ENCODE measurements around the gene ZP3.
"Not testable (repeated sequence)": the region's sequence is repeated elsewhere in the genome, so short reads cannot be mapped to it uniquely, and the experiment has no call there.

ZP3 gene

DNA sequence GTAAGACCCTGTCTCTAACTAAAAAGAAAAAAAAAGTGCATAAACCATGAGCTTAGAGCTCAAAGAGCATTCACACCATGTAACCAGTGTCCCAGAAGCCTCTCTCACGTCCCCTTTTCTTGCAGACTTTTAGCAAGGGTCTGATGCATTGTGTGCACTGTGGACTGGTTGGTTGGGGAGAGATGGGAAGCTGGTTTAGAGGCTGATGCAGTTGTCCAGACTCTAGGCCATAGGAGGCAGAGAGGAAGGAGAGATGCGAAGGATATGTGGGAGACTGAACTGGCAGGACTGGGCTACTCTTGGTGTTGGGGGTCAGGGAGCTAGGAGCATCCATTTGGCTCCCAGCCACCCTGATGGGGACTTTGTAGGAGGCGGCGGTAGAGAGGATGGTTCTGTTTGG, 17.0 kb upstream of the ZP3 start:
- no peak for DNase-seq

DNA sequence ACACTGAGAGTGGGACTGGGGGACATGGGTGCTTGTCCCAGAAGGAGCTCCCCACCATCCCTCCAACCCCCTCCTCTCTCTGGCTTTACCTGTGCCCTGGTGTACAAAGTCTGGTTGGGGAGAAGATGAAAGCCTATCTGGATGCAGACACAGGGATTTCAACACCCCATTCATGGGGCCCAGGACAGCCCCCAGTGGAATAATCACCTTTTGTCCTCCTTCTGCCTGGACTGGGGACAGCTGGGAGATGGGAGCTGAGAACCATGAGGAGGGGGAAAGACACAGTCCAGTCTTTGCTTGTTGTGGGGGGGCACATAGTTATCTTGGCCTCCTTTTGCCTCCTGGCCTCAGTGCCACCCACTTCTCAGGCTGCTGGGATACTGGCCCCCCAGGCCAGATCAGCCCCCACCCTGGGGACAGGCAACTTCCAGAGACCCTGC, 16.6 kb upstream of the ZP3 start:
- no peak for DNase-seq

DNA sequence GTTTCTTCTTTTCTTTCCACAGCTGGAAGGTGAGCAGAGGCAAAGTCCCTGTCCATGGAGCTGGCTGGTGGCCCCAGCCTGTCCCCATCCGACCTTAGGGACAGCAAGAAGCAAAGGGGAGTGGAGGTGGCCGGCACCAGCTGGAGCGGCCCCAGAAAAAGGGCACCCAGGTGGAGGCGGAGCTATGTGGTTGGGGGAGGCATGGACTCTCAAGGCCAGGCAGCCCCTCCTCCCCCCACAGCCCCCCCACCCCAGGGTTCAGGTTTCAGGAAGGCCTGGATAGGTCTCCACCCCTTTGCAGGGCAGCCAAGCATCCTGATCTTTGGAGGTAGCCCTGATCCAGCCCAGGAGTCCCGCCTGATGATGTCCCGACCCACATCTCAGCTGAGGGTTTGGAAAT, 15.2 kb upstream of the ZP3 start, which contains the start of gene SSC4D:
Gene SSC4D (minus strand): TSS at position 161 of the 400 bp plus-strand sequence. CDS start 5,258 bp downstream, outside the sequence.
- no peak for DNase-seq

DNA sequence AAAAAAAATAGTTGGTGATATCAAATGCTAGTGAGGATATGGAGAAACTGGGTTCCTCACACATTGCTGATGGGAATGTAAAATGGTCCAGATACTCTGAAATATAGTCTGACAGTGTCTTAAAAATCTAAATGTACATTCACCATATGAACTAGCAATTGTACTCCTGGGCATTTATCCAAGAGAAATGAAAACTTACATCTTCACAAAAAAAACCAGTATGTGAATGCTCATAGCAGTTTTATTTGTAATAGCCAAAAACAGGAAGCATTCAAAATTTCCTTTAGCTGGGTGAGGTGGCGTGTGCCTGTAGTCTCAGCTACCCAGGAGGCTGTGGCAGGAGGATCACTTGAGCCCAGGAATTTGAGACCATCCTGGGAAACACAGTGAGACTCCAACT, 13.1 kb upstream of the ZP3 start:
- no peak for DNase-seq

DNA sequence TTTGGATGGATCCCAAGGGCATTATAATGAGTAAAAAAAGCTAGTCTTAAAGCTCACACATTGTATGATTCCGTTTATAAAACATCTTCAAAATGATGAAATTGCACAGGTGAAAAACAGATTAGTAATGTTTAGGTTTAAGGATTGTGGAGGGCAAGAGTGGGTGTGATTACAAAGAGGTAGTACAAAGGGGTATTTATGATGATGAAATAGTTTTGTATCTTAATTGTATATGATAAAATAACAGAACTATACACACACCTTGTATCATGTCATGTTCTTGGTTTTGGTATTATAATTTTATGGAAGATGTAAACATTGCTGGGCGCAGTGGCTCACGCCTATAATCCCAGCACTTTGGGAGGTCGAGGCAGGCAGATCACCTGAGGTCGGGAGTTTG, 12.5 kb upstream of the ZP3 start:
- DNase-seq, result no peak

DNA sequence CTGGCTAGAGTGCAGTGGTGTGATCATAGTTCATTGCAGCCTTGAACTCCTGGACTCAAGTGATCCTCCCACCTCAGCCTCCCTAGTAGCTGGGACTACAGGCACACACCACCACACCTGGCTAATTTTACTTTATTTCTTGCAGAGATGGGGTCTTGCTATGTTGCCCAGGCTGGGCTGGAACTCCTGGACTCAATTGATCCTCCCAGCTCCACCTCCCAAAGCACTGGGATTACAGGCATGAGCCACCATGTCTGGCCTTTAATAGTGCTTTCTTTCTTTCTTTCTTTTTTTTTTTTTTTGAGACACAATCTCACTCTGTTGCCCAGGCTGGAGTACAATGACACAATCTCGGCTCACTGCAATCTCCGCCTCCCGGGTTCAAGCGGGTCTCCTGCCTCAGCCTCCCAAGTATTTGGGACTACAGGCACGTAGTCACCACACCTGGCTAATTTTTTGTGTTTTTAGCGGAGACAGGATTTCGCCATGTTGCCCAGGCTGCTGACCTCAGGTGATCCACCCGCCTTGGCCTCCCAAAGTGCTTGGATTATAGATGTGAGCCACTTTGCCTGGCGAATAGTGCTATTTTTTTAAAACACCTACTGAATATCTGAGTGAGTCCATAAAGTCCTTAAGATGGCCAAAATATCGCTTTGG, 7.0 kb upstream of the ZP3 start:
- not testable (repeated sequence) for DNase-seq

DNA sequence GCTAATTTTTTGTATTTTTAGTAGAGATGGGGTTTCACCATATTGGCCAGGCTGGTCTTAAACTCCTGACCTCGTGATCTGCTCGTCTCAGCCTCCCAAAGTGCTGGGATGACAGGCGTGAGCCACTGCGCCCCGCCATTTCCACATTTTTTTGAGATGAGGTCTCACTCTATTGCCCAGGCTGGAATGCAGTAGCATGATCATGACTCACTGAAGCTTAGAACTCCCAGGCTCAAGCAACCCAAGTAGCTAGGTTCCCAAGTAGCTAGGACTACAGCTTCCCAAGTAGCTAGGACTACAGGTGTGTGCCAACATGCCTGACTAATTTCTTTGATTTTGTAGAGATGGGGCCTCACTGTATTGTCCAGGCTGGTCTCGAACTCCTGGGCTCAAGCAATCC, 3.7 kb upstream of the ZP3 start:
- not testable (repeated sequence) for DNase-seq

DNA sequence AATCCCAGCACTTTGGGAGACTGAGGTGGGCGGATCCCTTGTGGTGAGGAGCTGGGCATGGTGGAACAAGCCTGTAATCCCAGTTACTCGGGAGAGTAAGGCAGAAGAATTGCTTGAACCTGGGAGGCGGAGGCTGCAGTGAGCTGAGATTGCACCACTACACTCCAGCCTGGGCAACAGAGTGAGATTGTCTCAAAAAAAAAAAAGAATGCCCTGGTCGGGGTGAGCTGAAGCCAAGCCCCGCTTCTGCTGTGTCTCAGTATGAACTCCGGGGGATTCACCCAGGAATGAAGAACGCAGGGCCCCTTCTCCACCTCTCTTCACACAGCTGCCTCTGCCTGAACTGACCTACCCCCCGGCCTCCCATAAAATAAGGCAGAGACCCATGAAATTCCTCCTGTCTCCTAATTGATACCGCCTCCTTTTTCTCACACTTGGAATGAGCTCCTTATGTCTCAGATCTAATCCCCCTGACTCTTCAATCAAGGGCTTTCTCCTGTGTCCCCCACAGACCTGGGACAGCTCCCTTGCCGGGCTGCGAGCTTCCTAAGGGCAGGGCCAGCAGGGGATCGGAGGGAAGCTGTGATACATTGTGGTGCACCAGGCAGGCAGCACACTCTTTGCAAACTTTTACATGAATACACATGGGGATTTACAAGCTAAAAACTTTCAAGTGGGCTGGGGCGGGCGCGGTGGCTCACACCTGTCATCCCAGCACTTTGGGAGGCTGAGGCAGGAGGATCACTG, 911 bp upstream of the ZP3 start:
- no peak for DNase-seq

DNA sequence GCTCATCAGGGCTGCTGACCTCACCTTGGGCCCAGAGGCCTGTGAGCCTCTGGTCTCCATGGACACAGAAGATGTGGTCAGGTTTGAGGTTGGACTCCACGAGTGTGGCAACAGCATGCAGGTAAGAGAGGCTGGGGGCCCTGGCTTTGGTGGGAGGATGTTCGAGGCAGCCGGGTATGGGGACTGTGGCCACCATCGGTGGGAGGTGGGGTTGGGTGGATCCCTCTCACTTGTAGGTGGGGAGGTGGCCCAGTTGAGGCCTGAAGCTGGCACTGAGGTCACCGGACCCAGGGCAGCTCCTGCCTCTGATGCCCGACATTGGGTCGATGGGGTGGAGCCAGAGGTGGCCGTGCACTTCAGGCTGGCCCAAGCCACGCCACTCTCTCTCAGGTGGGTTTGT, 406 bp downstream of the ZP3 start:
- no peak for DNase-seq

DNA sequence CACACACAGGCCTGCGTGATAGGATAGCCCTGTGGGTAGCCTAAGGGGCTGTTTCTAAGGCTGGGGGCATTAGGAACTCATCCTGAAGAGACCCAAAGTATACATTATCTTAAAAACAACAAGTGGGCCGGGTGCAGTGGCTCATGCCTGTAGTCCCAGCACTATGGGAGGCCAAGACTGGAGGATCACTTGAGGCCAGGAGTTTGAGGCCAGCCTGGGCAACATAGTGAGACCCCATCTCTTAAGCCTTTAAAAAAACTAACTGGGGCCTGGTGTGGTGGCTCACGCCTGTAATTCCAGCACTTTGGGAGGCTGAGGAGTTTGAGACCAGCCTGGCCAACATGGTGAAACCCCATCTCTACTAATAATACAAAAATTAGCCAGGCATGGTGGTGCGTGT, 808 bp downstream of the ZP3 start:
- DNase-seq, result not testable (repeated sequence)

DNA sequence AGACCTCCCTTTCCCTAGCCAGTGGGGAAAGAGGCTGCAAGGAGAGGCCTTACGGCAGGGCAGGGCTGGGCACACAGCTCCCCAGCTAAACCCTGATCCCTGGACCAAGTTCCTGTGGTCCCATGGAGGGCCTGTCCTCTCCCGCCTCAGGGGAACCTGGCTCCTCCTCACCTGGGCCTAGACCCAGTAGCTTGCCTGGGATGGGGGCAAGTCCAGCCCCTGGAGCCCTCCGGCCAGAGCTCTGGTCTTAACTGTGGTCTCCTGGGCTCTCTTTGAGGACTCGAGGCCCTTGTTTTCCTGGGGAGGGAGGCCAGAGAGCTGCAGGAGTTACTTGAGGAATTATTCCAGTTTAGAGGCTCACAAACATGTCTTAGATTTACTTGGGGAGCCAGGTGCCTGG, 1.5 kb downstream of the ZP3 start:
- DNase-seq, result no peak

DNA sequence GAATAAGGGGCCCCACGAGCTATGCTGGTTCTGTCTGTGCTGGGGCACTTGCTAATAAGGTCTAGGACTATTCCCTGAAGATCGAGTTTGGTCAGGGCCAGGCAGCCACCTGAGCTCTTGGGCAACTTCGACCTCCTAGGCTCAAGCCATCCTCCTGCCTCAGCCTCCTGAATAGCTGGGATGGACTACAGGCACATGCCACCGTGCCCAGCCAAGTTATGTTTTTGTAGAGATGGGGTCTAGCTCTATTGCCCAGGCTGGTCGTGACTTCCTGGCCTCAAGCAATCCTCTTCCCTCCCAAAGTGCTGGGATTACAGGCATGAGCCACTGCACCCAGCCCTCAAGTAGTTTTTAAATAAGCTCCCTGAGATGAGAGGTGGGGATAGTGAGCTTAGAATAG, 2.9 kb downstream of the ZP3 start:
- DNase-seq, result no peak

DNA sequence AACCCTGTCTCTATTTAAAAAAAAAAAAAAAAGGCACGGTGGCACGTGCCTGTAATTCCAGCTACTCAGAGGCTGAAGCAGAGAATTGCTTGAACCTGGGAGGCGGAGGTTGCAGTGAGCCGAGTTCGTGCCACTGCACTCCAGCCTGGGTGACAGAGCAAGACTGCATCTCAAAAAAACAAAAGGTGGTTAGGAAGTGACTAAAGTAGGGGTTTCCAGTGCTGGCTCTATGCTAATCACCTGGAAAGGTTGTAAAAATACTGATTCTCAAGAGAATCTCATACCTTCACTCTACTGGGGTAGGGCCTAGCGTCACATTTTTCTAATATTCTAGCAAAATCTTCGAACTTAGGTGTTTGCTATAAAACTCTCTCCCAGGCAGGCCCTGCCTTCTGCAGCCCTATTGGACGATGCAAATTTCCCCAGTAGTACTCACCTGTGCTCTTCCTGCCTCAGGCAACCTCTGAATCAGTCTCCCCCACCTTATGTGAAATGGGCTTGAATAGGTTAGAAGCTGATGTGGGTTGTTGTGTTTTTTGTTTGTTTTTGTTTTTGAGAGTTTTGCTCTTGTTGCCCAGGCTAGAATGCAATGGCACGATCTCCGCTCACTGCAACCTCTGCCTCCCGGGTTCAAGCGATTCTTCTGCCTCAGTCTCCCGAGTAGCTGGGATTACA, 3.5 kb downstream of the ZP3 start:
- DNase-seq, result no peak

DNA sequence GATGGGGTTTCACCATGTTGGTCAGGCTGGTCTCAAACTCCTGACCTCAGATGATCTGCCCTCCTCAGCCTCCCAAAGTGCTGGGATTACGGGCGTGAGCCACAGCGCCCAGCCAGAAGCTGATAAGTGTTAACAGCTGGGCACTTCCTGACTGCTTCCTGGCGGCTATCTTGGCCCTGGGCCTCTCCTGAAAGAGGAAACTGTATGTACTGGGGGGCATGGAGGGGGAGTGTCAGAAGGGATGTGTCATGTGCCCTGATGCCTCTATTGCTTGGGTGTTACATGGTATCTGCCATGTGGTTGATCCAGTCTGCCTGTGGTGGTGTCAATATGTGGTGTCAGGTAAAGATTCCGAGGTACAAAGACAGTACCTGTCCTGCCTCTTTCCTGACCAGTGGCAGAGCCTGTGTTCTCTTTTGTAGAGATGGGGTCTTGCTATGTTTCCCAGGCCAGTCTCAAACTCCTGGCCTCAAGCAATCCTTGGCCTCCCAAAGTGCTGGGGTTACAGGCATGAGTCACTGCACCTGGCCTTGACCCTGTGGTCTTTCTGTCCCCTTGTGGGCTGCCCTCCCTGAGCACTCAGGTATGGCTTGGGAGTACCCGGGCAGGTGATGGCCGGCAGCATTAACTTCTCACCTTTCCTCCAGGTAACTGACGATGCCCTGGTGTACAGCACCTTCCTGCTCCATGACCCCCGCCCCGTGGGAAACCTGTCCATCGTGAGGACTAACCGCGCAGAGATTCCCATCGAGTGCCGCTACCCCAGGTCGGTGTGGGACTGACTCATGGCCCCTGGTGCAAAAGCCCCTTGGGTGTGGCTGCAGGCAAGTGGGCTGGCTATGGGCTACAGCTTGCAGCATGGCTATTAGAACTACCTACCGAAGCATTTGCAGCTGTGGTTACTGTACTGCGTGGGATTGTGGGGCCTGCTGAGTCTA, 4.4 kb downstream of the ZP3 start:
- no peak for DNase-seq

DNA sequence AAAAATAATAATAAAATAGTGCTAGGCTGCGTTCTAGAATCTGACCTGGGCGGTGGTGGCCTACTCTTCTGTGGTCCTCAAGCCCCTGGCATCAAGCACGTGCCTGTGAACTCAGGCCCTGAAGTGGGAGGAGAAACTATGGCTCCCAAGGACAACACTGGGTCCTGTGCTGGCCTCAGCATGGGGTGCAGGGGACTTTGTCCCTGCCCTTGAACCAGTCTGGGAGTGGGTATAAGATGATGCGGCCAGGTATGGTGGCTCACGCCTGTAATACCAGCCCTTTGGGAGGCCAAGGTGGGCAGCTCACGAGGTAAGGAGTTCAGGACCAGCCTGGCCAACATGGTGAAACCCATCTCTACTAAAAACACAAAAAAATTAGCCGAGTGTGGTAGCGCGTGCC, 5.5 kb downstream of the ZP3 start:
- no peak for DNase-seq

DNA sequence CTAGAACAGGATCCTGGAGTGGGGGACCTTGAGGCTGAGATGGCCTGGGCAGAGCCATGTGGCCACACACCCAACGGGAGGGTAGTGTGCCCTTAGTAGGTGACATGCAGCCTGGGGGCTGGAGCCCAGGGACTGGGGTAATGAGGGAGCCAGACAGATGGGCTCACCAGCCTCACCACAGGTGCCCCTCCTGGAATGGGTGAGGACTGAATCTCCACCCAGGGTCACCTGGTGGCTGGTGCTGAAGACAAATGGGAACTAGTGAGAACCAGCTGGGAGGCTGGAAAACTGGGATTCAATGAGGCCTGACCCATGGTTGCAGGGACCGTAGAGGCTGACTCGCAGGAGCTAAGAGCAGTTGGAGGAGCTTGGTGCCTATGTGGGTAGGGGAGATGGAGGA, 6.1 kb downstream of the ZP3 start:
- no peak for DNase-seq

DNA sequence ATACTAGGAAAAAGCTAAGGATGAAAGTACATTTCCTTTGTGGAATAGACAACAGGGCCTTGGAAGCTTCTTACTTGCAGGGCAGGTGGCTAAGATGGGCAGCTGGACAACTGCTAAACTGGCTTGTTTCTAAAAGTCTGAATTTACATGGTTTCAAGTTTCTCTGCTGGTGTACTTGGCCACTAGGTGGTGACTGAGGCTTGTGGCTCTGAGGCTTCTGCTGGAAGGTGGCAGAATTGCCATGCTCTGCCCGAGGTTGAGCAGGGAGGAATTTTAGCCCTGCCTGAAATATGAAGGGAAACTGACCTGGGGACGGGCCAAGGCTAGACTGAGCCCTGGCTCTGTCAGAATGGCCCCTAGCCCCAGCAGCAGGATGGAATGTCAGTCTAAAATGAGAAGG, 13.1 kb downstream of the ZP3 start:
- DNase-seq, result peak; percentile 77

DNA sequence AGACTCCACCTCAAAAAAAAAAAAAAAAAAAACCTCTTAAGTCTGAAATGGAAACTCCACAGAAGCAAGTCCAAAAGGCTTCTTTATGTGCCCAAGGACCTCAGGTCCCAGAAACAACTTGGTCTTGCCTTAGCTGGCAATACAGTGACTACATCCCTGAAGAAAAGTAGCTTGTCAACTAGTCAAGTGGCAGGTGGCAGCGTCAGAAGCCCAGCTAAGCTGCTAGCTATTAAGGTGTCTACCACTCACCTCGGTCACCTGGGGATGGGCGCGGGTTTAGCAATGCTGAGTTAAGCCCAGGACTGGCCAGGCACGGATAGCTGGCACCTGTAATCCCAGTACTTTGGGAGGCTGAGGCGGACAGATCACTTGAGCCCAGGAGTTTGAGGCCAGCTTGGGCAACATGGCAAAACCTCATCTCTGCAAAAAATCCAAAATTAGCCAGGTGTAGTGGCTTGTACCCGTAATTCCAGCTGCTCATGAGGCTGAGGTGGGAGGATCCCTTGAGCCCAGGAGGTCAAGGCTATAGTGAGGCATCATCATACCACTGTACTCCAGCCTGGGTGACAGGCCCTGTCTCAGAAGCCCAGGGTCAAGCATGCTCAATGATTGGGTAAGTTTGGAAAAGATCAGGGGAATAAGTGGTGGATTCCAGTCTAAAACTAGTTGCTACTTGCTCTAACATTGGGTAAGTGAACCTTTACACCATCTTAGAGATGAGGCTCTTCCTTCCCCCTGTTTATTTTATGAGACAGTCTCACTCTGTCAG, 14.6 kb downstream of the ZP3 start:
- DNase-seq, result not testable (repeated sequence)

DNA sequence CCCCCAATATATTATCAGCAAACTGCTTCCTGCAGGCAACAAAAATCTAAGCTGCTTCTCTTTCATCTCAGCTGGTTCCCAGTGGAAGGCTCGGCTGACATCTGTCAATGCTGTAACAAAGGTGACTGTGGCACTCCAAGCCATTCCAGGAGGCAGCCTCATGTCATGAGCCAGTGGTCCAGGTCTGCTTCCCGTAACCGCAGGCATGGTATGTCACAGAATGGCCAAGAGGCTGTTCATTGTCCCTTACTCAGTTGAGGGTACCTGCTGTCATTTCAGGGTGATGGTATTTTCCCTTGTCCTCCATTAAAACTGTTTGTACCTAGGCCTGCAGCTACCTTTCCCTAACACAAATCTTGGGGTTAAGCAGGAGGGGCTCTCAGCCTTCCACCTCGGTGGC, 15.7 kb downstream of the ZP3 start:
- not testable (repeated sequence) for DNase-seq

DNA sequence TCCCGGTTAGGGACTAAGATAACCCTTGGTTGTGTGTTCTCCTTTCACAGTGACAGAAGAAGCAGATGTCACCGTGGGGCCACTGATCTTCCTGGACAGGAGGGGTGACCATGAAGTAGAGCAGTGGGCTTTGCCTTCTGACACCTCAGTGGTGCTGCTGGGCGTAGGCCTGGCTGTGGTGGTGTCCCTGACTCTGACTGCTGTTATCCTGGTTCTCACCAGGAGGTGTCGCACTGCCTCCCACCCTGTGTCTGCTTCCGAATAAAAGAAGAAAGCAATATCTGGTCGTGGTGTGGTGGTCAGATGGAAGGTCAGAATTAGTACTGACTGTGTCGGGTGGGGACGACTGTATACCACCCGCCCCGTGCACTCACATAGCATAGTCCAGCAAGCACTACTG, 17.0 kb downstream of the ZP3 start:
- DNase-seq, result not testable (repeated sequence)

DNA sequence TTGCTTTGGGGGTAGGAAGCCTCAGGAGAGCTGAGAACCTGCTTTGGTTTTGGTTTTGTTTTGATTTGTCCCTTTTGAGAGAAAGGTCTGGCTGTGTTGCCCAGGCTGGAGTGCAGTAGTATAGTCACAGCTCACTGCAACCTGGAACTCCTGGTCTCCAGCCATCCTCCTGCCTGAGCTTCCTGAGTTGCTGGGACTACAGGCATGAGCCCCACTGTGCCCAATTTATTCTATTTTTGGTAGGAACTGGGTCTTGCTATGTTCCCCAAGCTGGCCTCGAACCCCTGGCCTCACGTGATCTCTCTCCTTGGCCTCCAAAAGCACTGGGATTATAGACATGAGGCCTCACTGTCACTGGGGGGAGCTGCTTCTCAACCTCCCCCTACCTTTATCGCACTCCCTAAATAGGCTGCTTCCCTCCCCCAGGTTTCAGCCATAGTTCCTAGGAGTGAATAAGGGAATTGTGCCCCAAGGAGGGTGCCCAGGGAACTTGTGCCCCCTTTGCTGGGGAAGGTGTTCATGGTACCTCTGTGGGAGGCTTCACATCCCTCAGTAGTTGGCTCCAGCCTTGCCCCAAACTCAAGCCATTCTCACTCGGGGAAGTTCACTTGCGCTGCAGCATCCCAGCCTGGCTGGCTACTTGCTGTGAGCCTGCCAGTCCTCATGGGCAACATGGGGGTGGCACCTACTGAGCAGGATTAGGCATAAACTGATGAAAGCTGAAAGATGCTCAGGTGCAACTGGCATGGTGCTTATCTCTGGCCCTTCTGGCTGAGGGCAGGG, 18.1 kb downstream of the ZP3 start:
- not testable (repeated sequence) for DNase-seq
